Spinal cord (tissue), 10 donors: ENCODE data around the gene UBQLN1. TPM values are rescaled to one million over a fixed set of nuclear protein-coding genes. Genes with fewer than 3 reads are reported as not detected.

Experiments used
- DNase-seq, 6 donors: peaks; one replicate each; pipeline versions ENCODE4 v3.0.0 to v3.0.0-alpha.2; 2013 to 2015; ENCODE audit warnings: low spot score in 6 of 6, low read depth in 4 of 6
- H3K27ac ChIP-seq: one replicate; pipeline ENCODE4 v1.5.1; 2013; ENCODE audit warnings: low read depth, low read length, control low read depth
- H3K27me3 ChIP-seq: one replicate; pipeline ENCODE4 v1.6.1; 2013; ENCODE audit warnings: low read length; ENCODE audit not compliant: control insufficient read depth, insufficient read depth
- H3K36me3 ChIP-seq: one replicate; pipeline ENCODE4 v1.6.1; 2013; ENCODE audit warnings: low read length; ENCODE audit not compliant: control insufficient read depth, insufficient read depth
- H3K4me1 ChIP-seq: one replicate; pipeline ENCODE4 v1.6.1; 2013; ENCODE audit warnings: low read length; ENCODE audit not compliant: control insufficient read depth, insufficient read depth
- H3K4me3 ChIP-seq: one replicate; pipeline ENCODE4 v1.5.1; 2013; ENCODE audit warnings: low read depth, low read length, control low read depth
- H3K9me3 ChIP-seq: one replicate; pipeline ENCODE4 v1.6.1; 2013; ENCODE audit warnings: low read length; ENCODE audit not compliant: control insufficient read depth, insufficient read depth
- WGBS: methylation state at CpG from one replicate; pipeline ENCODE4 v1.1.5; 2013; ENCODE audit warnings: missing lambda C conversion rate; ENCODE audit not compliant: insufficient coverage; 5-methylcytosine and 5-hydroxymethylcytosine counted together
- polyA plus RNA-seq, 2 donors: library from polyadenylated mRNA; unstranded; fragments of 120-200 nt; gene quantifications; one replicate each; pipeline ENCODE4 v1.2.1, GENCODE V29; 2013; ENCODE audit not compliant: insufficient read length in 2 of 2
- total RNA-seq, 2 donors: library from RNA; depleted of rRNA in 1 of 2; stranded (reverse); fragments of 120-200 nt in 1 of 2; fragments of >200 nt in 1 of 2; gene quantifications; one replicate each; pipeline versions ENCODE4 v1.2.3 to v1.2.4, GENCODE V29; 2013 to 2014
- donor health status: healthy.

Gene UBQLN1
- total and polyA plus RNA-seq, 4 donors, result 93.7 to 221 (median 120) TPM

GRCh38 chr9:83646500-83647239, 61.1 kb downstream of the UBQLN1 start:
- no peak overlapping the region for H3K27ac ChIP-seq
- no peak overlapping the region for H3K4me3 ChIP-seq
- no peaks in the 10 kb centered on the region for H3K27me3 ChIP-seq
- peaks cover 14% of the 10 kb centered on the region for H3K36me3 ChIP-seq
- 72% methylated on average over 6 of the region's 8 CpGs for WGBS
- no peak for DNase-seq
- no peaks in the 10 kb centered on the region for H3K4me1 ChIP-seq
- no peaks in the 10 kb centered on the region for H3K9me3 ChIP-seq

- Histone ChIP-seq H3K4me3 (no peak overlapping the region), H3K4me1 (no peaks in the 10 kb centered on the region), H3K36me3 (peaks cover 12% of the 10 kb centered on the region), H3K27ac (no peak overlapping the region), H3K9me3 (no peaks in the 10 kb centered on the region), H3K27me3 (no peaks in the 10 kb centered on the region)
- no peak for DNase-seq
- WGBS, result 72% methylated on average over 3 of the region's 4 CpGs
Observed at GRCh38 chr9:83642793-83643192, 65.0 kb downstream of the UBQLN1 start.

- no peaks in the 10 kb centered on the region for H3K9me3 ChIP-seq
- no peaks in the 10 kb centered on the region for H3K27me3 ChIP-seq
- H3K4me3 ChIP-seq, result no peak overlapping the region
- DNase-seq, result no peak
- WGBS, result no CpG with 5 or more reads among the region's 1 CpG
- no peak overlapping the region for H3K27ac ChIP-seq
- H3K4me1 ChIP-seq, result no peaks in the 10 kb centered on the region
- H3K36me3 ChIP-seq, result no peaks in the 10 kb centered on the region
Observed at GRCh38 chr9:83639266-83639665, 68.5 kb downstream of the UBQLN1 start.

DNA sequence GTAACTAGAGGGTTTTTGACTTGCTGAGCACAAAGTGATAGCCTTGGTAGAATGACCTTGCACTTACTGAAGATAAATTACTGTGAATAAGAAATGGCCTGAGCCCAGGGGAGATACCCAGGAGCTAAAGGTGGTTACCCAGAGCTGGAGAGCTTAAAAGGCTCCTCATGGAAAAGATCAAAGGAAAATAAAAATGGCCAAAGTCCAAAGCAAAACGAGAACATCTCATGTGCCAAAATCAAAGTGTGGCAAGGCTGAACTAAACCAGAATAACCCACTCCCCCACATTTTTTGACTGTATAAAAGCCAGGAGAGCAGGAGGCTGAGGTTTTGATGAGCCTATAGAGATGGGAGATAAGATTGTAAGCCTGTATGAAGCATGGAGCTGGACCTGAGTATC, 70.4 kb downstream of the UBQLN1 start:
- DNase-seq, result no peak
- no peaks in the 10 kb centered on the region for H3K4me1 ChIP-seq
- no peak overlapping the region for H3K27ac ChIP-seq
- no CpG with 5 or more reads among the region's 1 CpG for WGBS
- no peaks in the 10 kb centered on the region for H3K36me3 ChIP-seq
- no peak overlapping the region for H3K4me3 ChIP-seq
- no peaks in the 10 kb centered on the region for H3K27me3 ChIP-seq
- H3K9me3 ChIP-seq, result no peaks in the 10 kb centered on the region

DNA sequence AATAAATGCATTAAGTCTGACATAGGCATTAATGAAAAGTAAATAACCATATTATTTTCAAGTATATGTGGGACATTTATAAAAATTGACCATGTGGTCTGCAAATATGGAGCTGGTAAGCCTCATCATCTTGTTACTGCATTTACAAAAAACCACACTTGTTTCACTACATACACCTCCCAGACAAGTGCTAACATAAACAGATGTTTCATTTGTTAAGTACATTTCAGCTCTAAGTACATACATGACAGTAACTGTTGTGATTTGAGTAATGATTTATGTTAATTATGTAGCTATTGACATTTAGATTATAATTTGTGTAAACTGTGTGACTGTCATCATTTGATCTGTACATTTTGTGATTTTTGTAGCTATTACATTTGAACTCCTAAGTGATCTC, 70.9 kb downstream of the UBQLN1 start:
- no peaks in the 10 kb centered on the region for H3K4me1 ChIP-seq
- no peak for DNase-seq
- no peak overlapping the region for H3K27ac ChIP-seq
- H3K27me3 ChIP-seq, result no peaks in the 10 kb centered on the region
- H3K4me3 ChIP-seq, result no peak overlapping the region
- no peaks in the 10 kb centered on the region for H3K9me3 ChIP-seq
- no peaks in the 10 kb centered on the region for H3K36me3 ChIP-seq

GRCh38 chr9:83633676-83634075, 74.1 kb downstream of the UBQLN1 start:
- Histone ChIP-seq H3K36me3 (peaks cover 5% of the 10 kb centered on the region), H3K27ac (no peak overlapping the region), H3K4me1 (peaks cover 6% of the 10 kb centered on the region), H3K4me3 (no peak overlapping the region), H3K9me3 (no peaks in the 10 kb centered on the region), H3K27me3 (no peaks in the 10 kb centered on the region)
- 100% methylated on average over 1 of the region's 2 CpGs for WGBS
- no peak for DNase-seq

GRCh38 chr9:83633255-83633654, 74.5 kb downstream of the UBQLN1 start:
- peaks cover 5% of the 10 kb centered on the region for H3K36me3 ChIP-seq
- H3K4me1 ChIP-seq, result peaks cover 6% of the 10 kb centered on the region
- H3K9me3 ChIP-seq, result no peaks in the 10 kb centered on the region
- no peak for DNase-seq
- H3K27me3 ChIP-seq, result no peaks in the 10 kb centered on the region
- H3K27ac ChIP-seq, result no peak overlapping the region
- no CpG with 5 or more reads among the region's 1 CpG for WGBS
- no peak overlapping the region for H3K4me3 ChIP-seq

DNA sequence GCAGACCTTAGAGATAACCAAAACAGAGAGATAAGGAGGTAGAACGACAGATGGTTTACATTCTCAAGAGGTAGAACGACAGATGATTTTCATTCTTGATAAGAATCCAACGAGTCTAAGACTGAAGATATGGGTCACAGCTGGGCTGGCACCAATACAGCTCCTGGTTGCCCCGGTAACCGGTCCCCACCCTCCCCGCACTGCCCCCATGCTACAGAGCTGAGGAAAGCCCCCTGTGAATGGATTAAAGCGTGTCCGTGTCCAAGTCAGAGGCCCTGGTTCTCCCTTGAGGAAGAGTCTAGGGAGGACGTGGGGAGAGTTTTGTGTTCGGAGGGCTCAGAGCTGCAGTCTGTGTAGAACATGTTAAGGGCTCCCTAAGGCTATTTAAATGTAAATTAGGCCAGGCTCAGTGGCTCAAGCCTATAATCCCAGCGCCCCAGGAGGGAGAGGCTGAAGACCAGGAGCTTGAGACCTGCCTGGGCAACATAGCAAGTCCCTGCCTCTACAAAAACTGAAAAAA, 76.8 kb downstream of the UBQLN1 start:
- H3K4me3 ChIP-seq, result no peak overlapping the region
- DNase-seq, result peak in 2 of 6 donors; percentile 65 to 66
- H3K9me3 ChIP-seq, result no peaks in the 10 kb centered on the region
- no peaks in the 10 kb centered on the region for H3K27me3 ChIP-seq
- peaks cover 6% of the 10 kb centered on the region for H3K4me1 ChIP-seq
- WGBS, result 9% methylated on average over 9 of the region's 11 CpGs
- peaks cover 5% of the 10 kb centered on the region for H3K36me3 ChIP-seq
- no peak overlapping the region for H3K27ac ChIP-seq

DNA sequence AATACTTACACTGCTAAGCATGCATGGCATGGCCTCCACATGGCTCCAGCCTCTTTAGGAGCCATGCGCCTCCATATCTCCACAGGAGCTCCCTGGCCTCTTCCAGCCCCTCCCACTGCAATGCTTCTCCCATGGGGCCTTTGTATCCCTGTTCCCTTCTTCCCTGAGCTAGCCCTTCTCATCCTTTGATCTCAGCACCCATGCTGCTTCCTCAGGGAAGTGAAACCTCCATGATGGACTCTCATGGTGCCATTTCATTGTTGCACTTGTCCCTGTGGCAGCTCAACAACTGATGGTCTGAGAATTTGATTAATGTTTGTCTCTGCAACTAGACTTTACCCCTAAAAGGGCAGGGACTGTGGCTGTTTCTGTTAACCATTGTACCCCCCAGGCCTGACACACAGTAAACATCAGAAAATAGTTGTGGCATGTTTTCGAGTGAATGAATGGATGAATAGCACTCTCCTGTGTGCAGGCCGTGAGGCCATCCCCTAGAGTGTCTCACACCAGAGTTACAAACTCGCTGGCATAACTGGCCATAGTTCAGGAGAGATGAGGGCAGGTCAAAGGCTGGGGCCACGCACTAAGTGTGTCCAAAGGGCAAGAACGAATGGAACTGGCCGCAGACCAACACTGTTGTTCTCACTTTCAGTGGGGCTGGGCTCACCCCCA, 78.2 kb downstream of the UBQLN1 start:
- no peak overlapping the region for H3K27ac ChIP-seq
- peaks cover 5% of the 10 kb centered on the region for H3K36me3 ChIP-seq
- no peaks in the 10 kb centered on the region for H3K27me3 ChIP-seq
- no peaks in the 10 kb centered on the region for H3K9me3 ChIP-seq
- H3K4me3 ChIP-seq, result no peak overlapping the region
- no peak for DNase-seq
- WGBS, result 79% methylated on average over 7 of the region's 7 CpGs
- peaks cover 6% of the 10 kb centered on the region for H3K4me1 ChIP-seq

GRCh38 chr9:83628540-83628939, 79.2 kb downstream of the UBQLN1 start:
- no peak overlapping the region for H3K4me3 ChIP-seq
- WGBS, result 100% methylated on average over 4 of the region's 5 CpGs
- no peaks in the 10 kb centered on the region for H3K27me3 ChIP-seq
- H3K36me3 ChIP-seq, result peaks cover 5% of the 10 kb centered on the region
- DNase-seq, result no peak
- H3K27ac ChIP-seq, result no peak overlapping the region
- no peaks in the 10 kb centered on the region for H3K9me3 ChIP-seq
- peaks cover 8% of the 10 kb centered on the region for H3K4me1 ChIP-seq
